Panc1 (cell line): ENCODE data around the gene HMGB1. TPM values are rescaled to one million over a fixed set of nuclear protein-coding genes. Genes with fewer than 3 reads are reported as not detected.

ENCODE experiments used
- ATAC-seq: fragments of 200-7000 bp; cut with Tn5 transposase; 2 replicates; pipeline ENCODE4 v1.9.1; 2020; ENCODE audit warnings: mild to moderate bottlenecking, moderate library complexity
- BruUV-seq: library from RNA; stranded (reverse); fragments of 400-500 nt; replicated peaks from 2 replicates; lab custom pipeline; 2021; lab: Mats Ljungman, UMichigan
- CTCF ChIA-PET: fragments of 300-600 bp; sonication (Branson Sonifier 250); formaldehyde crosslinking; loops from one replicate; lab custom pipeline; 2022; ENCODE audit warnings: antibody characterized with exemption; lab: Charles Lee
- POLR2A ChIA-PET: fragments of 300-600 bp; sonication (Branson Sonifier 250); formaldehyde crosslinking; loops from one replicate; lab custom pipeline; 2022; ENCODE audit warnings: antibody characterized with exemption; lab: Charles Lee
- DNase-seq: peaks from one replicate; pipeline ENCODE4 v3.0.0-alpha.2; 2010; ENCODE audit warnings: low read depth, low spot score
- H3K27ac ChIP-seq: 2 replicates; pipeline ENCODE4 v1.5.1; 2011; ENCODE audit warnings: mild to moderate bottlenecking, low read length, inconsistent platforms
- H3K27me3 ChIP-seq: fragments of 200-500 bp; sonication (Bioruptor generic); 2 replicates; pipeline ENCODE4 v1.6.0; 2014; ENCODE audit warnings: low read length, inconsistent platforms; ENCODE audit not compliant: control insufficient read depth, insufficient read depth
- H3K36me3 ChIP-seq: fragments of 200-500 bp; sonication (Bioruptor generic); 2 replicates; pipeline ENCODE4 v1.5.1; 2014; ENCODE audit warnings: inconsistent platforms, mild to moderate bottlenecking, low read length, moderate library complexity; ENCODE audit not compliant: control insufficient read depth, insufficient read depth
- H3K4me1 ChIP-seq: 2 replicates; pipeline ENCODE4 v1.5.1; 2011; ENCODE audit warnings: inconsistent platforms, mild to moderate bottlenecking, low read length, moderate library complexity; ENCODE audit not compliant: control insufficient read depth, insufficient read depth
- H3K4me3 ChIP-seq, 2 experiments: 2 replicates each; pipeline ENCODE4 v1.5.1; 2011 to 2012; ENCODE audit warnings: low read depth in 2 of 2, low read length in 2 of 2, mild to moderate bottlenecking in 2 of 2, inconsistent platforms in 1 of 2, moderate library complexity in 1 of 2
- H3K9me3 ChIP-seq: fragments of 200-500 bp; sonication (Bioruptor generic); 2 replicates; pipeline ENCODE4 v1.5.1; 2014; ENCODE audit warnings: low read depth, mild to moderate bottlenecking, inconsistent platforms, low read length, moderate library complexity; ENCODE audit not compliant: control insufficient read depth, insufficient read depth
- CTCF ChIP-seq: fragments of 450-650 bp; IDR thresholded peaks from 2 replicates; pipeline ENCODE4 v1.5.1; 2017; ENCODE audit warnings: mild to moderate bottlenecking
- POLR2AphosphoS5 ChIP-seq: IDR thresholded peaks from 2 replicates; pipeline ENCODE4 v1.6.1; 2012; ENCODE audit warnings: mild to moderate bottlenecking, low read depth, low read length, moderate library complexity
- REST ChIP-seq, 2 experiments: IDR thresholded peaks; 2 replicates each; pipeline ENCODE4 v1.6.1; 2011 to 2012; ENCODE audit warnings: low read depth in 2 of 2, control low read depth in 1 of 2, low read length in 1 of 2, mild to moderate bottlenecking in 1 of 2, moderate library complexity in 1 of 2; ENCODE audit not compliant: insufficient read depth in 1 of 2
- SIN3A ChIP-seq: IDR thresholded peaks from 2 replicates; pipeline ENCODE4 v1.6.1; 2012; ENCODE audit warnings: low read depth, mild to moderate bottlenecking, low read length, moderate library complexity, borderline replicate concordance; ENCODE audit not compliant: insufficient read depth
- TCF7L2 ChIP-seq: IDR thresholded peaks from 2 replicates; pipeline ENCODE4 v1.6.1; 2011; ENCODE audit warnings: mild to moderate bottlenecking, low read depth, low read length, inconsistent platforms
- in situ Hi-C: cut with HindIII; loops from 2 replicates; pipeline ENCODE4 v1.10.0; 2016; ENCODE audit warnings: low sequenced_read_pairs, low pct_unique_long_range_greater_than_20kb
- intact Hi-C: fragments of 100-400 bp; cut with micrococcal nuclease; formaldehyde crosslinking; loops from one replicate; pipeline ENCODE4 v1.10.0; 2022; ENCODE audit not compliant: unreplicated experiment
- total RNA-seq: library from RNA; stranded (reverse); gene quantifications from one replicate; pipeline ENCODE4 v1.2.1, GENCODE V29; 2021; ENCODE audit not compliant: unreplicated experiment

The HMGB1 gene
- total RNA-seq, 1 experiment from 2014 or later = 386 TPM

- no peak overlapping the region for H3K27ac ChIP-seq
- peaks cover 7% of the 10 kb centered on the region for H3K4me1 ChIP-seq
- ATAC-seq = no peak
- in situ Hi-C loops (no loop called here), intact Hi-C loops (no loop called here)
- TF ChIP-seq REST (IDR thresholded peaks at IDR 0.05; ENCODE audit: insufficient read depth in 1 of 2, low read depth in 2 of 2, low read length in 1 of 2) (no peak), CTCF (no peak), TCF7L2 (no peak), POLR2AphosphoS5 (no peak), SIN3A (no peak)
- H3K36me3 ChIP-seq = no peaks in the 10 kb centered on the region
- CTCF ChIA-PET = no interaction called here
- no peak overlapping the region for H3K4me3 ChIP-seq
- BruUV-seq = no TSS peak
- no peaks in the 10 kb centered on the region for H3K9me3 ChIP-seq
- POLR2A ChIA-PET = interaction anchor here (0.7 kb wide), 1 partner anchor 20 kb away, joined by 3 read pairs; no protein-coding TSS in a partner anchor
- no peaks in the 10 kb centered on the region for H3K27me3 ChIP-seq
- no peak for DNase-seq
These were observed 53.4 kb downstream of the HMGB1 start for GRCh38 chr13:30412346-30412745.

DNA sequence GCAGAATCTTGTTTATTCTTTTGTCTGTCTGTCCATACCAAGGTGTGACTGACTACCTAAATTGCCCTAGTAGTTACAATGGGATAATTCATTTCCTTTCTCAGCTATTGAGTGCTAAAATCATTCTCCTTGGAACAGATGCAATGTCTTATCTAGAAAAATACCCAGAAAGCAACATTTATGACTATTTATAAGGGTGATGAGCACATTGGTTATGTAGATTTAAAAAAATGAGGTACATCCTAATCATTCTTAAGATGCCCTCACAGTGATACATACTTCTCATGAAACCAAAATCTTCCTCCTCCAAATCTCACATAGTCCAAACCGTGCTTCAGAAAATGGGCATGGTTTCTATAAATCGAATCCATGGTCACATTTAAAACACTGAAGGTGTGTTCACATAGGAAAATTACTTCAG, 55.0 kb downstream of the HMGB1 start:
- POLR2A ChIA-PET = no interaction called here
- in situ Hi-C loops = no loop called here

More for the DNA sequence above, 55.0 kb downstream of the HMGB1 start:
- DNase-seq (no peak), ATAC-seq (no peak)
- no peaks in the 10 kb centered on the region for H3K36me3 ChIP-seq
- no peak overlapping the region for H3K4me3 ChIP-seq
- BruUV-seq = no TSS peak
- H3K27ac ChIP-seq = no peak overlapping the region
- no peaks in the 10 kb centered on the region for H3K9me3 ChIP-seq
- no peaks in the 10 kb centered on the region for H3K27me3 ChIP-seq
- H3K4me1 ChIP-seq = peaks cover 7% of the 10 kb centered on the region
- intact Hi-C loops = no loop called here
- CTCF ChIA-PET = no interaction called here
- no peak for TF ChIP-seq CTCF
- TF ChIP-seq POLR2AphosphoS5 = no peak
- no peak for TF ChIP-seq REST (IDR thresholded peaks at IDR 0.05; ENCODE audit: insufficient read depth in 1 of 2, low read depth in 2 of 2, low read length in 1 of 2)
- no peak for TF ChIP-seq TCF7L2
- no peak for TF ChIP-seq SIN3A
